ENCODE results near the gene HCRTR1. TPM values are rescaled to one million over a fixed set of nuclear protein-coding genes. Genes with fewer than 3 reads are reported as not detected.

HCRTR1 gene
- total RNA-seq, 1 donor from 2014 or later = 0.44 TPM

- TF ChIP-seq CTCF (IDR thresholded peaks at IDR 0.05; ENCODE audit: borderline replicate concordance) = peak; percentile 89
- H3K27me3 ChIP-seq (ENCODE audit: low read depth) = no peaks in the 10 kb centered on the region
- no peaks in the 10 kb centered on the region for H3K36me3 ChIP-seq
- peak; percentile 78 for DNase-seq
- H3K4me3 ChIP-seq = no peak overlapping the region
- H3K27ac ChIP-seq (replicated peaks) = no peak overlapping the region
- intact Hi-C loops (cut with micrococcal nuclease) = loop anchor here (2.0 kb wide), 1 partner anchor 29 kb away; no protein-coding TSS in a partner anchor
- H3K9me3 ChIP-seq (replicated peaks) = no peaks in the 10 kb centered on the region
- peaks cover 49% of the 10 kb centered on the region for H3K4me1 ChIP-seq
Measured at GRCh38 chr1:31593770-31594632, 23.5 kb upstream of the HCRTR1 start.

GRCh38 chr1:31595836-31596736 lies 21.4 kb upstream of the HCRTR1 start:
- intact Hi-C loops (cut with micrococcal nuclease) = no loop called here
- Histone ChIP-seq H3K9me3 (replicated peaks) (no peaks in the 10 kb centered on the region), H3K27me3 (ENCODE audit: low read depth) (no peaks in the 10 kb centered on the region), H3K4me1 (peaks cover 38% of the 10 kb centered on the region), H3K4me3 (no peak overlapping the region), H3K27ac (replicated peaks) (peak overlapping the region; percentile 74), H3K36me3 (no peaks in the 10 kb centered on the region)
- no peak for TF ChIP-seq CTCF (IDR thresholded peaks at IDR 0.05; ENCODE audit: borderline replicate concordance)
- no peak for DNase-seq

GRCh38 chr1:31596737-31597097 lies 20.8 kb upstream of the HCRTR1 start:
- Histone ChIP-seq H3K27ac (replicated peaks) (peak overlapping the region; percentile 74), H3K4me1 (peaks cover 37% of the 10 kb centered on the region), H3K36me3 (no peaks in the 10 kb centered on the region), H3K27me3 (ENCODE audit: low read depth) (no peaks in the 10 kb centered on the region), H3K4me3 (no peak overlapping the region), H3K9me3 (replicated peaks) (no peaks in the 10 kb centered on the region)
- DNase-seq = no peak
- TF ChIP-seq CTCF (IDR thresholded peaks at IDR 0.05; ENCODE audit: borderline replicate concordance) = no peak
- intact Hi-C loops (cut with micrococcal nuclease) = no loop called here

GRCh38 chr1:31598980-31599379 lies 18.5 kb upstream of the HCRTR1 start:
- Histone ChIP-seq H3K4me1 (peaks cover 27% of the 10 kb centered on the region), H3K9me3 (replicated peaks) (no peaks in the 10 kb centered on the region), H3K36me3 (no peaks in the 10 kb centered on the region), H3K27me3 (ENCODE audit: low read depth) (no peaks in the 10 kb centered on the region), H3K4me3 (no peak overlapping the region), H3K27ac (replicated peaks) (no peak overlapping the region)
- intact Hi-C loops (cut with micrococcal nuclease) = no loop called here
- DNase-seq = no peak
- TF ChIP-seq CTCF (IDR thresholded peaks at IDR 0.05; ENCODE audit: borderline replicate concordance) = no peak

GRCh38 chr1:31600641-31601040 lies 16.8 kb upstream of the HCRTR1 start:
- Histone ChIP-seq H3K27ac (replicated peaks) (no peak overlapping the region), H3K9me3 (replicated peaks) (no peaks in the 10 kb centered on the region), H3K27me3 (ENCODE audit: low read depth) (no peaks in the 10 kb centered on the region), H3K4me3 (no peak overlapping the region), H3K36me3 (no peaks in the 10 kb centered on the region), H3K4me1 (peaks cover 15% of the 10 kb centered on the region)
- DNase-seq = no peak
- intact Hi-C loops (cut with micrococcal nuclease) = no loop called here
- TF ChIP-seq CTCF (IDR thresholded peaks at IDR 0.05; ENCODE audit: borderline replicate concordance) = no peak
